WTC11 (cell line): Measurements from ENCODE around the gene DISC1. TPM values are rescaled to one million over a fixed set of nuclear protein-coding genes. Genes with fewer than 3 reads are reported as not detected.

ENCODE experiments used
- ATAC-seq: fragments of 200-7000 bp; cut with Tn5 transposase; 2 replicates; pipeline ENCODE4 v1.10.0; 2021; ENCODE audit warnings: mild to moderate bottlenecking, moderate library complexity
- CTCF ChIA-PET: fragments of 300-600 bp; sonication (Branson Sonifier 250); formaldehyde crosslinking; loops from one replicate; lab custom pipeline; 2021; ENCODE audit warnings: antibody characterized with exemption; lab: Charles Lee
- POLR2A ChIA-PET: fragments of 350-600 bp; sonication (Branson Sonifier 250); formaldehyde crosslinking; loops from one replicate; lab custom pipeline; 2021; ENCODE audit warnings: antibody characterized with exemption; lab: Charles Lee
- DNase-seq: peaks from one replicate; pipeline ENCODE4 v3.0.0; 2021; ENCODE audit warnings: low spot score
- H3K27ac Mint-ChIP-seq: 2 replicates; pipeline ENCODE4 v1.8.0; 2021; ENCODE audit warnings: mixed read lengths
- H3K27me3 Mint-ChIP-seq: 2 replicates; pipeline ENCODE4 v1.8.0; 2021; ENCODE audit warnings: low read depth, mild to moderate bottlenecking, moderate library complexity, mixed read lengths
- H3K36me3 Mint-ChIP-seq: 2 replicates; pipeline ENCODE4 v1.8.0; 2021; ENCODE audit warnings: mixed read lengths
- H3K4me1 Mint-ChIP-seq: 2 replicates; pipeline ENCODE4 v1.8.0; 2022; ENCODE audit warnings: mixed read lengths
- H3K4me3 Mint-ChIP-seq: 2 replicates; pipeline ENCODE4 v1.8.0; 2021; ENCODE audit warnings: mild to moderate bottlenecking, moderate library complexity, mixed read lengths
- H3K9me3 Mint-ChIP-seq: 2 replicates; pipeline ENCODE4 v1.8.0; 2021; ENCODE audit warnings: mixed read lengths
- ATF1 ChIP-seq: sonication (generic); formaldehyde crosslinking; IDR thresholded peaks from 2 replicates; pipeline ENCODE4 v1.8.1; 2023; ENCODE audit warnings: mild to moderate bottlenecking, moderate library complexity, missing genetic modification reagents
- CBFB ChIP-seq: sonication (generic); formaldehyde crosslinking; IDR thresholded peaks from 2 replicates; pipeline ENCODE4 v1.8.1; 2022; ENCODE audit warnings: mild to moderate bottlenecking, low read depth, missing genetic modification reagents
- CREM ChIP-seq: sonication (generic); formaldehyde crosslinking; IDR thresholded peaks from 2 replicates; pipeline ENCODE4 v1.8.1; 2022; ENCODE audit warnings: mild to moderate bottlenecking, missing genetic modification reagents, moderate library complexity
- E2F1 ChIP-seq: sonication (generic); formaldehyde crosslinking; IDR thresholded peaks from 2 replicates; pipeline ENCODE4 v1.8.0; 2022; ENCODE audit warnings: mild to moderate bottlenecking, missing genetic modification reagents
- ERG ChIP-seq: fragments of 250-450 bp; sonication (Bioruptor Pico); IDR thresholded peaks from 2 replicates; pipeline ENCODE4 v1.8.0; 2021; ENCODE audit warnings: mild to moderate bottlenecking
- FOXK1 ChIP-seq: sonication (generic); formaldehyde crosslinking; IDR thresholded peaks from 2 replicates; pipeline ENCODE4 v1.8.0; 2022; ENCODE audit warnings: mild to moderate bottlenecking, moderate library complexity, missing genetic modification reagents
- FOXP1 ChIP-seq: sonication (generic); formaldehyde crosslinking; IDR thresholded peaks from 2 replicates; pipeline ENCODE4 v1.8.0; 2022; ENCODE audit warnings: missing genetic modification reagents, mild to moderate bottlenecking, moderate library complexity, borderline replicate concordance
- IRF1 ChIP-seq: sonication (generic); formaldehyde crosslinking; IDR thresholded peaks from 2 replicates; pipeline ENCODE4 v1.8.0; 2023; ENCODE audit warnings: missing genetic modification reagents
- JAZF1 ChIP-seq: fragments of 250-450 bp; sonication (Bioruptor Pico); IDR thresholded peaks from 2 replicates; pipeline ENCODE4 v1.9.0; 2021; ENCODE audit warnings: moderate library complexity, mild to moderate bottlenecking, inconsistent platforms
- JUN ChIP-seq: sonication (generic); formaldehyde crosslinking; IDR thresholded peaks from 2 replicates; pipeline ENCODE4 v1.8.0; 2023; ENCODE audit warnings: mild to moderate bottlenecking, missing genetic modification reagents
- MLX ChIP-seq: sonication (generic); formaldehyde crosslinking; IDR thresholded peaks from 2 replicates; pipeline ENCODE4 v1.8.1; 2023; ENCODE audit warnings: mild to moderate bottlenecking, missing genetic modification reagents, moderate library complexity
- NFATC4 ChIP-seq: fragments of 250-450 bp; sonication (Bioruptor Pico); IDR thresholded peaks from 2 replicates; pipeline ENCODE4 v1.9.0; 2021; ENCODE audit warnings: mild to moderate bottlenecking
- OVOL2 ChIP-seq: fragments of 250-450 bp; sonication (Bioruptor Pico); IDR thresholded peaks from 2 replicates; pipeline ENCODE4 v1.9.0; 2021; ENCODE audit warnings: mild to moderate bottlenecking, borderline replicate concordance
- TEAD1 ChIP-seq: sonication (generic); formaldehyde crosslinking; IDR thresholded peaks from 2 replicates; pipeline ENCODE4 v1.8.0; 2022; ENCODE audit warnings: mild to moderate bottlenecking, missing genetic modification reagents
- TP53 ChIP-seq: sonication (generic); formaldehyde crosslinking; IDR thresholded peaks from 2 replicates; pipeline ENCODE4 v1.8.1; 2023; ENCODE audit warnings: mild to moderate bottlenecking, missing genetic modification reagents
- ZBTB21 ChIP-seq: sonication (generic); formaldehyde crosslinking; IDR thresholded peaks from 2 replicates; pipeline ENCODE4 v1.8.1; 2023; ENCODE audit warnings: mild to moderate bottlenecking, missing genetic modification reagents, borderline replicate concordance
- ZBTB43 ChIP-seq: sonication (generic); formaldehyde crosslinking; IDR thresholded peaks from 2 replicates; pipeline ENCODE4 v1.8.1; 2023; ENCODE audit warnings: mild to moderate bottlenecking, missing genetic modification reagents
- ZMAT4 ChIP-seq: fragments of 250-450 bp; sonication (Bioruptor Pico); IDR thresholded peaks from 2 replicates; pipeline ENCODE4 v1.9.0; 2021; ENCODE audit warnings: mild to moderate bottlenecking
- ZNF317 ChIP-seq: sonication (generic); formaldehyde crosslinking; IDR thresholded peaks from 2 replicates; pipeline ENCODE4 v1.8.1; 2023; ENCODE audit warnings: low read depth, mild to moderate bottlenecking, moderate library complexity, missing genetic modification reagents, borderline replicate concordance
- ZNF416 ChIP-seq: fragments of 250-450 bp; sonication (Bioruptor Pico); IDR thresholded peaks from 2 replicates; pipeline ENCODE4 v1.9.0; 2021; ENCODE audit warnings: mild to moderate bottlenecking, inconsistent platforms
- ZNF425 ChIP-seq: fragments of 250-450 bp; sonication (Bioruptor Pico); conservative IDR thresholded peaks from 2 replicates; pipeline ENCODE4 v1.9.0; 2021; ENCODE audit warnings: mild to moderate bottlenecking
- ZNF671 ChIP-seq: fragments of 250-450 bp; sonication (Bioruptor Pico); IDR thresholded peaks from 2 replicates; pipeline ENCODE4 v1.8.0; 2021; ENCODE audit warnings: mild to moderate bottlenecking
- total RNA-seq: library from RNA; stranded (reverse); gene quantifications from 3 replicates; pipeline ENCODE4 v1.2.3, GENCODE V29; 2021

Gene DISC1
- total RNA-seq, 1 experiment from 2014 or later = 5.5 TPM

- Mint-ChIP-seq H3K27ac (no peak overlapping the region), H3K4me1 (peaks cover 7% of the 10 kb centered on the region), H3K27me3 (no peaks in the 10 kb centered on the region), H3K36me3 (no peaks in the 10 kb centered on the region), H3K9me3 (no peaks in the 10 kb centered on the region; the same call in 1 of the 2 replicates), H3K4me3 (no peak overlapping the region)
- ATAC-seq (no peak), DNase-seq (no peak)
- no peak for TF ChIP-seq ZNF317 (CRISPR knock-in tag)
- TF ChIP-seq FOXP1 (CRISPR knock-in tag) = no peak
- no peak for TF ChIP-seq ZBTB43
- TF ChIP-seq FOXK1 = no peak
- no peak for TF ChIP-seq TEAD1
- TF ChIP-seq IRF1 (CRISPR knock-in tag) = no peak
- TF ChIP-seq E2F1 (CRISPR knock-in tag) = no peak
- TF ChIP-seq ATF1 (CRISPR knock-in tag) = no peak
- TF ChIP-seq CREM (CRISPR knock-in tag) = no peak
- TF ChIP-seq ZBTB21 (CRISPR knock-in tag) = no peak
- ChIA-PET CTCF (no interaction called here), POLR2A (no interaction called here)
Measured at GRCh38 chr1:231964961-231965360, 338.4 kb downstream of the DISC1 start.

- no peak for DNase-seq
- Mint-ChIP-seq H3K27ac (no peak overlapping the region), H3K36me3 (peaks cover 4% of the 10 kb centered on the region; the same call in 1 of the 2 replicates), H3K27me3 (no peaks in the 10 kb centered on the region), H3K4me1 (peaks cover 7% of the 10 kb centered on the region), H3K4me3 (no peak overlapping the region), H3K9me3 (peaks cover 5% of the 10 kb centered on the region)
- POLR2A ChIA-PET = no interaction called here
- CTCF ChIA-PET = no interaction called here
- no peak for ATAC-seq
- TF ChIP-seq ZNF416 (CRISPR knock-in tag) (no peak), TEAD1 (no peak), OVOL2 (CRISPR knock-in tag) (no peak), ZBTB21 (CRISPR knock-in tag) (no peak), NFATC4 (CRISPR knock-in tag) (no peak)
Measured at GRCh38 chr1:231965615-231966014, 339.0 kb downstream of the DISC1 start.

- POLR2A ChIA-PET = no interaction called here
- peak; percentile 67 for ATAC-seq
- no peak overlapping the region for H3K4me3 Mint-ChIP-seq
- DNase-seq = peak; percentile 21
- TF ChIP-seq CBFB (CRISPR knock-in tag) = no peak
- TF ChIP-seq, all 79 proteins: peak for 0
- no peak overlapping the region for H3K27ac Mint-ChIP-seq
- H3K27me3 Mint-ChIP-seq = no peaks in the 10 kb centered on the region
- H3K9me3 Mint-ChIP-seq = peaks cover 5% of the 10 kb centered on the region
- CTCF ChIA-PET = no interaction called here
- H3K4me1 Mint-ChIP-seq = peaks cover 7% of the 10 kb centered on the region
- peaks cover 4% of the 10 kb centered on the region; the same call in 1 of the 2 replicates for H3K36me3 Mint-ChIP-seq
Measured at GRCh38 chr1:231966983-231967382, 340.4 kb downstream of the DISC1 start.

GRCh38 chr1:231969076-231969475, 342.5 kb downstream of the DISC1 start:
- ATAC-seq (no peak), DNase-seq (no peak)
- Mint-ChIP-seq H3K4me3 (no peak overlapping the region), H3K36me3 (peaks cover 4% of the 10 kb centered on the region; the same call in 1 of the 2 replicates), H3K27me3 (no peaks in the 10 kb centered on the region), H3K4me1 (peaks cover 7% of the 10 kb centered on the region), H3K27ac (no peak overlapping the region), H3K9me3 (peaks cover 5% of the 10 kb centered on the region)
- POLR2A ChIA-PET = interaction anchor here (0.6 kb wide), 1 partner anchor 843 kb away, joined by 3 read pairs; no protein-coding TSS in a partner anchor
- CTCF ChIA-PET = interaction anchor here (0.6 to 1.6 kb wide), 2 partner anchors 14 to 525 kb away, joined by 3 to 8 read pairs; no protein-coding TSS in a partner anchor
- no peak for TF ChIP-seq TP53
- TF ChIP-seq ZNF671 (CRISPR knock-in tag) = no peak
- no peak for TF ChIP-seq ZMAT4 (CRISPR knock-in tag)
- TF ChIP-seq JAZF1 = no peak
- TF ChIP-seq MLX (CRISPR knock-in tag) = no peak
- TF ChIP-seq NFATC4 (CRISPR knock-in tag) = no peak
- TF ChIP-seq ZNF425 (CRISPR knock-in tag) = no peak
- TF ChIP-seq ERG = no peak
- no peak for TF ChIP-seq JUN
